ENCODE measurements around the gene CYBA. TPM values are rescaled to one million over a fixed set of nuclear protein-coding genes. Genes with fewer than 3 reads are reported as not detected.

The CYBA gene
- total and polyA plus RNA-seq, 9 of the 15 experiments (the other 6 are each of a cell fraction or from before 2014, with no cell fraction given) = 0.34 to 683 (median 93.0) TPM

DNA sequence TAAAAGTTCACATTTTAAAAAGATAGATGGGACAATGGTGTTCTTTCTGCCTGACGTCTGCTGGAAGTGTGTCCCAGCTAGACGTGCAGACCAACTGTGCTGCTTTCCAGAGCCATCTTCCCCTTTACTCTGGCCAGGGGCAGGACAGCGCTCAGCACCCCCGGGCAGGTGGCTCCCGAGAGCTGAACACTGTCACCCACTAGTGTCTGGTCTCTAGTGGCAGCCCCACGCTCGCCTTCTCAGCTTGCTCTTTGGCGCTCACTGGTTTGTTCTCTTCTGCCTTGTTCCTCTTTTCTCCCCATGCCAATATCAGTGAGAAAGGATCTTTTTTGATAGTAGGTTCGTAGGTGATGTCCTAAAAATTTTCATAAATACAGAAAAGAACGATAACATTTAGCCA, 54.9 kb downstream of the CYBA start:
- no peak overlapping the region for H3K27ac ChIP-seq (ENCODE audit: extremely low read depth, low read depth, low read length)
- BruUV-seq (replicated peaks) = no TSS peak
- no peaks in the 10 kb centered on the region for H4K20me1 ChIP-seq (replicated peaks; ENCODE audit: control insufficient read depth, insufficient read depth, low read length)
- H3K9me3 ChIP-seq (replicated peaks; ENCODE audit: control insufficient read depth, insufficient read depth, low read depth, low read length) = no peaks in the 10 kb centered on the region
- TF ChIP-seq HDAC2 (IDR thresholded peaks at IDR 0.05) (no peak), ZNF699 (CRISPR knock-in tag; IDR thresholded peaks at IDR 0.05; ENCODE audit: insufficient replicate concordance) (no peak), PHF21A (IDR thresholded peaks at IDR 0.05; ENCODE audit: borderline replicate concordance, low read depth) (no peak), U2AF2 (optimal IDR thresholded peaks at IDR 0.05; ENCODE audit: low read depth, low read length) (no peak), ZNF212 (CRISPR knock-in tag; IDR thresholded peaks at IDR 0.05) (no peak), JUNB (CRISPR knock-in tag; conservative IDR thresholded peaks at IDR 0.05) (no peak), ARID1B (IDR thresholded peaks at IDR 0.05) (no peak)
- TF ChIP-seq, protein P1, sequence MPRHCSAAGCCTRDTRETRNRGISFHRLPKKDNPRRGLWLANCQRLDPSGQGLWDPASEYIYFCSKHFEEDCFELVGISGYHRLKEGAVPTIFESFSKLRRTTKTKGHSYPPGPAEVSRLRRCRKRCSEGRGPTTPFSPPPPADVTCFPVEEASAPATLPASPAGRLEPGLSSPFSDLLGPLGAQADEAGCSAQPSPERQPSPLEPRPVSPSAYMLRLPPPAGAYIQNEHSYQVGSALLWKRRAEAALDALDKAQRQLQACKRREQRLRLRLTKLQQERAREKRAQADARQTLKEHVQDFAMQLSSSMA (CRISPR knock-in tag; IDR thresholded peaks at IDR 0.05) = no peak
- H3K4me1 ChIP-seq (replicated peaks in 1 of 2; ENCODE audit: control insufficient read depth in 2 of 2, insufficient read depth in 2 of 2, low read length in 2 of 2) = peaks cover 0 to 11% of the 10 kb centered on the region in 2 experiments; a peak in 1 of 5 replicates
- no peaks in the 10 kb centered on the region for H3K27me3 ChIP-seq (ENCODE audit: control insufficient read depth in 2 of 2, insufficient read depth in 2 of 2, low read length in 2 of 2)
- CTCF ChIA-PET (ENCODE audit: low intra/inter-chr PET ratio) = no interaction called here
- no peak overlapping the region for H3K4me2 ChIP-seq (ENCODE audit: insufficient read depth, low read length)
- no peak overlapping the region for H2AFZ ChIP-seq (ENCODE audit: low read depth, low read length)
- H3K4me3 ChIP-seq = no peak overlapping the region
- no peak for ATAC-seq
- no peaks in the 10 kb centered on the region for H3K9me1 ChIP-seq (ENCODE audit: control insufficient read depth, insufficient read depth, low read length)
- H3K79me2 ChIP-seq (ENCODE audit: control insufficient read depth, insufficient read depth, low read length) = peaks cover 20% of the 10 kb centered on the region
- DNase-seq (ENCODE audit: extremely low read depth in 1 of 4, low spot score in 3 of 4) = no peak
- peaks cover 76% of the 10 kb centered on the region for H3K36me3 ChIP-seq (ENCODE audit: control insufficient read depth, insufficient read depth, low read length)
- intact Hi-C loops (cut with micrococcal nuclease) (no loop called here), in situ Hi-C loops (cut with MboI) (no loop called here)
- H3K9ac ChIP-seq (ENCODE audit: insufficient read depth in 1 of 2, low read depth in 2 of 2, low read length in 2 of 2) = peak overlapping the region in 1 of 2 experiments; percentile 77; a peak in 2 of 4 replicates
- POLR2A ChIA-PET = interaction anchor here (1.2 to 1.3 kb wide), 2 partner anchors 15 to 19 kb away, joined by 3 to 5 read pairs; no protein-coding TSS in a partner anchor
- peak; percentile 40 for FAIRE-seq
- WGBS (ENCODE audit: insufficient coverage, low coverage, missing lambda C conversion rate) = 91% methylated on average over 10 of the region's 10 CpGs
